Right atrium auricular region (tissue), 2 donors: Measurements from ENCODE around the gene RUVBL2. TPM values are rescaled to one million over a fixed set of nuclear protein-coding genes. Genes with fewer than 3 reads are reported as not detected.
"Not testable (repeated sequence)": the region's sequence is repeated elsewhere in the genome, so short reads cannot be mapped to it uniquely, and the experiment has no call there.

Source experiments
- DNase-seq: peaks from one replicate; pipeline ENCODE4 v3.0.0-alpha.2; 2019; ENCODE audit warnings: low spot score
- H3K27ac ChIP-seq, 2 donors: fragments of 200-600 bp; sonication (generic); 1 replicate in 1 of 2; 2 replicates in 1 of 2; pipeline ENCODE4 v1.5.1; 2016 to 2019
- H3K27me3 ChIP-seq, 2 donors: fragments of 200-600 bp; sonication (generic); one replicate each; pipeline versions ENCODE4 v1.5.1 to v1.6.0; 2017 to 2019
- H3K36me3 ChIP-seq: fragments of 200-600 bp; sonication (generic); one replicate; pipeline ENCODE4 v1.5.1; 2016
- H3K4me1 ChIP-seq, 2 donors: fragments of 200-600 bp; sonication (generic); one replicate each; pipeline versions ENCODE4 v1.5.1 to v1.6.0; 2017 to 2019
- H3K4me3 ChIP-seq, 2 donors: fragments of 200-600 bp; sonication (generic); 1 replicate in 1 of 2; 2 replicates in 1 of 2; pipeline ENCODE4 v1.5.1; 2017 to 2019; ENCODE audit warnings: mild to moderate bottlenecking in 1 of 2, moderate library complexity in 1 of 2
- H3K9me3 ChIP-seq, 2 donors: fragments of 200-600 bp; sonication (generic); one replicate each; pipeline ENCODE4 v1.5.1; 2019
- total RNA-seq, 2 donors: library from RNA; depleted of rRNA; stranded (reverse); fragments of >200 nt; gene quantifications; one replicate each; pipeline ENCODE4 v1.1.0, GENCODE V29; 2016
- TF ChIP-seq, protein P1 (sequence below), 2 donors: fragments of 200-600 bp; sonication (generic); IDR thresholded peaks; one replicate each; pipeline ENCODE4 v1.5.1; 2019; ENCODE audit warnings: antibody characterized with exemption in 2 of 2

RUVBL2 gene
- total RNA-seq, 2 donors from 2014 or later: 49.1 to 87.7 TPM

- no peaks in the 10 kb centered on the region for H3K9me3 ChIP-seq
- H3K27ac ChIP-seq: no peak overlapping the region
- H3K36me3 ChIP-seq: peaks cover 26% of the 10 kb centered on the region
- TF ChIP-seq, protein P1, sequence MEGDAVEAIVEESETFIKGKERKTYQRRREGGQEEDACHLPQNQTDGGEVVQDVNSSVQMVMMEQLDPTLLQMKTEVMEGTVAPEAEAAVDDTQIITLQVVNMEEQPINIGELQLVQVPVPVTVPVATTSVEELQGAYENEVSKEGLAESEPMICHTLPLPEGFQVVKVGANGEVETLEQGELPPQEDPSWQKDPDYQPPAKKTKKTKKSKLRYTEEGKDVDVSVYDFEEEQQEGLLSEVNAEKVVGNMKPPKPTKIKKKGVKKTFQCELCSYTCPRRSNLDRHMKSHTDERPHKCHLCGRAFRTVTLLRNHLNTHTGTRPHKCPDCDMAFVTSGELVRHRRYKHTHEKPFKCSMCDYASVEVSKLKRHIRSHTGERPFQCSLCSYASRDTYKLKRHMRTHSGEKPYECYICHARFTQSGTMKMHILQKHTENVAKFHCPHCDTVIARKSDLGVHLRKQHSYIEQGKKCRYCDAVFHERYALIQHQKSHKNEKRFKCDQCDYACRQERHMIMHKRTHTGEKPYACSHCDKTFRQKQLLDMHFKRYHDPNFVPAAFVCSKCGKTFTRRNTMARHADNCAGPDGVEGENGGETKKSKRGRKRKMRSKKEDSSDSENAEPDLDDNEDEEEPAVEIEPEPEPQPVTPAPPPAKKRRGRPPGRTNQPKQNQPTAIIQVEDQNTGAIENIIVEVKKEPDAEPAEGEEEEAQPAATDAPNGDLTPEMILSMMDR (IDR thresholded peaks at IDR 0.05): no peak
- peaks cover 0 to 27% of the 10 kb centered on the region in 2 donors for H3K4me1 ChIP-seq
- no peaks in the 10 kb centered on the region for H3K27me3 ChIP-seq
- no peak for DNase-seq
- H3K4me3 ChIP-seq: no peak overlapping the region
Measured at GRCh38 chr19:49016067-49016839, 22.6 kb downstream of the RUVBL2 start.

- H3K9me3 ChIP-seq: no peaks in the 10 kb centered on the region
- no peaks in the 10 kb centered on the region for H3K27me3 ChIP-seq
- H3K36me3 ChIP-seq: peaks cover 17% of the 10 kb centered on the region
- peak within 1 kb of the TSS in 1 of 2 donors; percentile 3 for H3K27ac ChIP-seq
- TF ChIP-seq, protein P1 (IDR thresholded peaks at IDR 0.05): no peak
- no peak for DNase-seq
- H3K4me1 ChIP-seq: peaks cover 0 to 27% of the 10 kb centered on the region in 2 donors
- peak within 1 kb of the TSS; percentile 36 to 55 for H3K4me3 ChIP-seq
Measured at GRCh38 chr19:49017041-49017665, 23.5 kb downstream of the RUVBL2 start, which contains the start of gene LHB. Gene LHB (minus strand): TSS chr19:49017091. CDS start chr19:49017081, 10 bp downstream.

DNA sequence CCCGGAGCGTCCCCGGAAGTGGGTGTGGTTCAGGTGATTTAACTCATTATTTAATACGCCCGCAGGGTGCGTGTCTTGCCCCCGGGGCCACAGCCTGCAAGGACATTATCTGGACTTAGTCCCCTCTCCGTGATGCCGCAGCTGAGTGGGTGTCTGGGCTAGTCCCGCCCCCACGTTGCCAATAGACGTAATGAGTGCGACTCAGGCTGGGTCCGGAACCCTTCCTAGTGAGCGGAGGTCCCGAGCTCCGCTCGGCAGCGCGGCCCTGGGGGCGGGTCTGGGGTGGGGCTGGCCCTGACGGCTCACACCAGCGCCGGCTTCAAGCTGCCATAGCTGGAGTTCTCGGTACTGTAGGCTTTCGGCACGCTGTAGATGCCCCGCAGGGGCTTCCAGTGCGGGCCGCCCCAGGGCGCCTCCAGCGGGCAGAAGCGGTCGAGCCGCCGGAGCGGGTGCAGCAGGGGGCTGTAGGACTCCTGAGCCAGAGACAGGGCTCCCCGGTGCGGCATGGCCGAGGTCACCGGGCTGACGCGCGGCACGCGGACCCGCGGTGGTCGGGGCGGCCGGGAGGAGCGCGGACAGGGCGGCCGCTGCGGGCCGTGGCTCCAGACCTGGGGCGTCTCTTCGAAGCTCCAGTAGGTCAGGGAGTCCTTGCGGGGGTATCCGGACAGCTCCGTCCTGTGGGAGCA, 24.1 kb downstream of the RUVBL2 start:
- no peak for DNase-seq
- peaks cover 15% of the 10 kb centered on the region for H3K36me3 ChIP-seq

DNA sequence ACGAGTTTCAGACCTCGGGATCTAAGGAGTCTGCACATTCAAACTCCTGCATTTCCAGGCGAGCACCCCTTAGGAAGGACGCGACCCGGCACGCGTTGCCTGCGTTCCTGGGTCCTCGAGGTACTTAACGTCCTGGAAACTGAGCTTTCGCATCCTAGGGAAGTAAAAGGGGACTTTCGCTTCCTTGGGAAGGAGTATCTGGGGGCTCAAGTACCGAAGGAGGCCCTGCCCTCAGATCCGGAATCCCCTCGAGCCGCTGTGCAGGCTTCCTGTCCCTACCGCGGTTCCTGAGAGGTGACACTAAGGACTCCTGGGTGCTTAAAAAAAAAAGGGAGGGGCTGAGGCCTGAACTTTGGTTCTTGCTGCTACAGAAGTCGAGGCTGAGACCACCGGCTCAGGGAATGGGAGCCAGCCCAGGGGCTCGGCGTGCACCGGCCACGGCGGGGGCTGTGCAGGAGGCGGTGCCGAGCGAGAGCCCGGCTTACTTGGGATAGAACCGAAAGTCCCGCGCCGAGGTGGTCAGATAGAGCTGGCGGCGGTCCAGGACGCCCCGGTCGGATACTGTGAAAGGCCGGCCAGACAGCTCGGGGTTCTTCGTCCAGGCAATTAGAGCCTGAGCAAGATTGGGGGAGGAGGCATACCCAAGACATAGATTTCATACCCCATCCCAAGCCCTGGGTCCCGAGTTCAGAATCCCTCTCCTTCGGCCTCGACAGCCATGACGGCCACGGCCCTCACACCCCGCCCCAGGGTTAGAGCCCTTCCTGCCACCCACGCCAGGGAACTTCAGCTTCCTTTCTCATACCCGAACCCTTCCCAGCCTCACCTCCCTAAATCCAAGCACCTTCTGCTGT, 24.9 kb downstream of the RUVBL2 start:
- Histone ChIP-seq H3K4me1 (peaks cover 0 to 27% of the 10 kb centered on the region in 2 donors), H3K4me3 (peak overlapping the region; percentile 27 to 55), H3K36me3 (peaks cover 15% of the 10 kb centered on the region)
- DNase-seq, H3K27me3 ChIP-seq, H3K9me3 ChIP-seq, H3K27ac ChIP-seq: not testable (repeated sequence)

More for the DNA sequence above, 24.1 kb downstream of the RUVBL2 start:
- Histone ChIP-seq H3K4me3 (peak overlapping the region; percentile 36 to 55), H3K4me1 (peaks cover 0 to 27% of the 10 kb centered on the region in 2 donors), H3K9me3 (no peaks in the 10 kb centered on the region), H3K27ac (peak overlapping the region in 1 of 2 donors; percentile 3), H3K27me3 (no peaks in the 10 kb centered on the region)
- TF ChIP-seq, protein P1 (IDR thresholded peaks at IDR 0.05): peak; percentile 22 to 58

GRCh38 chr19:49019242-49019932, 25.7 kb downstream of the RUVBL2 start:
- H3K27me3 ChIP-seq: no peaks in the 10 kb centered on the region
- peak overlapping the region; percentile 26 to 55 for H3K4me3 ChIP-seq

More at GRCh38 chr19:49019242-49019932, 25.7 kb downstream of the RUVBL2 start:
- no peak for DNase-seq
- Histone ChIP-seq H3K9me3 (no peaks in the 10 kb centered on the region), H3K36me3 (peaks cover 14% of the 10 kb centered on the region), H3K4me1 (peaks cover 0 to 27% of the 10 kb centered on the region in 2 donors), H3K27ac (no peak overlapping the region)
- TF ChIP-seq, protein P1 (IDR thresholded peaks at IDR 0.05): no peak
